GM12801 (cell line): Measurements from ENCODE around the gene TPRG1L.

Experiments used
- CTCF ChIP-seq: IDR thresholded peaks from one replicate; pipeline ENCODE4 v1.5.1; 2011; ENCODE audit warnings: control low read depth; ENCODE audit not compliant: insufficient read length; ENCODE audit errors: extremely low read depth

Gene TPRG1L

GRCh38 chr1:3623441-3624199 lies 1.2 kb upstream of the TPRG1L start:
- no peak for TF ChIP-seq CTCF

GRCh38 chr1:3625151-3625907 lies 514 bp downstream of the TPRG1L start:
- no peak for TF ChIP-seq CTCF

GRCh38 chr1:3626025-3626424 lies 1.2 kb downstream of the TPRG1L start:
- no peak for TF ChIP-seq CTCF

GRCh38 chr1:3627515-3628253 lies 2.9 kb downstream of the TPRG1L start:
- no peak for TF ChIP-seq CTCF

- no peak for TF ChIP-seq CTCF
Observed at GRCh38 chr1:3628445-3628844, 3.6 kb downstream of the TPRG1L start.

GRCh38 chr1:3629561-3630160 lies 4.8 kb downstream of the TPRG1L start:
- no peak for TF ChIP-seq CTCF

- no peak for TF ChIP-seq CTCF
Observed at GRCh38 chr1:3630161-3630611, 5.4 kb downstream of the TPRG1L start.
